Left lung (tissue), 10 donors: ENCODE measurements around the gene ATXN10. TPM values are rescaled to one million over a fixed set of nuclear protein-coding genes. Genes with fewer than 3 reads are reported as not detected.
"Not testable (repeated sequence)": the region's sequence is repeated elsewhere in the genome, so short reads cannot be mapped to it uniquely, and the experiment has no call there.

ENCODE experiments used
- ATAC-seq: fragments of 200-7000 bp; cut with Tn5 transposase; one replicate; pipeline ENCODE4 v1.9.1; 2020; ENCODE audit warnings: moderate library complexity
- DNase-seq, 4 donors: peaks; one replicate each; pipeline ENCODE4 v3.0.0-alpha.2; 2013 to 2020
- H3K27ac ChIP-seq, 2 donors: fragments of 200-600 bp; sonication (generic) in 1 of 2; one replicate each; pipeline versions ENCODE4 v1.5.0 to v1.8.0; 2020 to 2021
- H3K27me3 ChIP-seq, 2 donors: fragments of 200-600 bp; sonication (generic) in 1 of 2; one replicate each; pipeline versions ENCODE4 v1.5.0 to v1.8.0; 2020 to 2021
- H3K36me3 ChIP-seq, 2 donors: fragments of 200-600 bp; sonication (generic) in 1 of 2; one replicate each; pipeline versions ENCODE4 v1.5.0 to v1.8.0; 2020 to 2021
- H3K4me1 ChIP-seq, 2 donors: fragments of 200-600 bp; one replicate each; pipeline ENCODE4 v1.8.0; 2021
- H3K4me3 ChIP-seq, 2 donors: fragments of 200-600 bp; sonication (generic) in 1 of 2; one replicate each; pipeline versions ENCODE4 v1.5.0 to v1.8.0; 2020 to 2021; ENCODE audit warnings: mild to moderate bottlenecking in 1 of 2
- H3K9me3 ChIP-seq, 2 donors: fragments of 200-600 bp; sonication (generic) in 1 of 2; one replicate each; pipeline versions ENCODE4 v1.5.0 to v1.8.0; 2020 to 2021
- intact Hi-C, 2 donors: fragments of 100-400 bp; cut with DNase I; formaldehyde crosslinking; loops; one replicate each; pipeline versions ENCODE4 v1.11.2 to v1.14.2; 2022
- polyA plus RNA-seq, 6 donors: library from polyadenylated mRNA; unstranded; fragments of 120-200 nt; gene quantifications; one replicate each; pipeline ENCODE4 v1.2.1, GENCODE V29; 2013; ENCODE audit not compliant: insufficient read length in 6 of 6
- total RNA-seq, 2 donors: library from RNA; stranded (reverse); fragmentation: NEBNext Ultra II Directional; extraction: Animal tissue kit (Norgen Biotek cat#: 25700); gene quantifications; one replicate each; pipeline ENCODE4 v1.2.1, GENCODE V29; 2021
- TF ChIP-seq, protein P1 (sequence below), 2 donors: fragments of 200-600 bp; sonication (generic) in 1 of 2; IDR thresholded peaks; one replicate each; pipeline versions ENCODE4 v1.5.0 to v1.8.0; 2021; ENCODE audit warnings: antibody characterized with exemption in 2 of 2
- donor health status: DM: no; HTN: yes; CAD: no.
- donor health status: DM: no; HTN: no; CAD: no.

Gene ATXN10
- total and polyA plus RNA-seq, 8 donors = 117 to 281 (median 237) TPM

GRCh38 chr22:45707605-45708004, 36.0 kb downstream of the ATXN10 start:
- no peak for ATAC-seq
- intact Hi-C loops = no loop called here
- TF ChIP-seq, protein P1, sequence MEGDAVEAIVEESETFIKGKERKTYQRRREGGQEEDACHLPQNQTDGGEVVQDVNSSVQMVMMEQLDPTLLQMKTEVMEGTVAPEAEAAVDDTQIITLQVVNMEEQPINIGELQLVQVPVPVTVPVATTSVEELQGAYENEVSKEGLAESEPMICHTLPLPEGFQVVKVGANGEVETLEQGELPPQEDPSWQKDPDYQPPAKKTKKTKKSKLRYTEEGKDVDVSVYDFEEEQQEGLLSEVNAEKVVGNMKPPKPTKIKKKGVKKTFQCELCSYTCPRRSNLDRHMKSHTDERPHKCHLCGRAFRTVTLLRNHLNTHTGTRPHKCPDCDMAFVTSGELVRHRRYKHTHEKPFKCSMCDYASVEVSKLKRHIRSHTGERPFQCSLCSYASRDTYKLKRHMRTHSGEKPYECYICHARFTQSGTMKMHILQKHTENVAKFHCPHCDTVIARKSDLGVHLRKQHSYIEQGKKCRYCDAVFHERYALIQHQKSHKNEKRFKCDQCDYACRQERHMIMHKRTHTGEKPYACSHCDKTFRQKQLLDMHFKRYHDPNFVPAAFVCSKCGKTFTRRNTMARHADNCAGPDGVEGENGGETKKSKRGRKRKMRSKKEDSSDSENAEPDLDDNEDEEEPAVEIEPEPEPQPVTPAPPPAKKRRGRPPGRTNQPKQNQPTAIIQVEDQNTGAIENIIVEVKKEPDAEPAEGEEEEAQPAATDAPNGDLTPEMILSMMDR (IDR thresholded peaks at IDR 0.05) = no peak
- Histone ChIP-seq H3K4me3 (no peak overlapping the region), H3K4me1 (peaks cover 7 to 10% of the 10 kb centered on the region in 2 donors), H3K36me3 (peaks cover 0 to 31% of the 10 kb centered on the region in 2 donors), H3K27me3 (no peaks in the 10 kb centered on the region), H3K27ac (no peak overlapping the region), H3K9me3 (no peaks in the 10 kb centered on the region)
- no peak for DNase-seq

DNA sequence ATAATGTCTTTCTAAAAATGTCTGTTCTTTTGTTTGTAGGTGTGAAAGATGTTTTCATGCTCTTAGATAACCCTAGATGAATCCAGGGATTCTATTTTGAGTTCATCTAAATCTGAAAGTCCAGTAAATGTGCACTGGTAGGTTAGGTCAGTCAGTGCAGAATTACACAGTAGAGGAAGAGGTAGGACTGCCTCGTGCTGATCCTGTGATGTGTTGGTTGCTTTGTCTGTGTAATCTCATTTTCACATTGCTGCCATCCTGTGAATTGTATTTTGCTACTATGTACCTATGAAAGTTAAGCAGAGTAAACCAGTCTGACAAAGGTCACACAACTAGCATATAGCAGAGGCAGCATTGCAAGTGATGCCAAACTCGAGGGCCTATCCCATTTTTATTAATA, 36.5 kb downstream of the ATXN10 start:
- DNase-seq (no peak), ATAC-seq (no peak)
- peaks cover 7 to 10% of the 10 kb centered on the region in 2 donors for H3K4me1 ChIP-seq
- intact Hi-C loops = no loop called here
- H3K27me3 ChIP-seq = no peaks in the 10 kb centered on the region
- H3K36me3 ChIP-seq = peaks cover 0 to 30% of the 10 kb centered on the region in 2 donors
- TF ChIP-seq, protein P1 (IDR thresholded peaks at IDR 0.05) = no peak
- H3K27ac ChIP-seq = no peak overlapping the region
- no peaks in the 10 kb centered on the region for H3K9me3 ChIP-seq
- H3K4me3 ChIP-seq = no peak overlapping the region

DNA sequence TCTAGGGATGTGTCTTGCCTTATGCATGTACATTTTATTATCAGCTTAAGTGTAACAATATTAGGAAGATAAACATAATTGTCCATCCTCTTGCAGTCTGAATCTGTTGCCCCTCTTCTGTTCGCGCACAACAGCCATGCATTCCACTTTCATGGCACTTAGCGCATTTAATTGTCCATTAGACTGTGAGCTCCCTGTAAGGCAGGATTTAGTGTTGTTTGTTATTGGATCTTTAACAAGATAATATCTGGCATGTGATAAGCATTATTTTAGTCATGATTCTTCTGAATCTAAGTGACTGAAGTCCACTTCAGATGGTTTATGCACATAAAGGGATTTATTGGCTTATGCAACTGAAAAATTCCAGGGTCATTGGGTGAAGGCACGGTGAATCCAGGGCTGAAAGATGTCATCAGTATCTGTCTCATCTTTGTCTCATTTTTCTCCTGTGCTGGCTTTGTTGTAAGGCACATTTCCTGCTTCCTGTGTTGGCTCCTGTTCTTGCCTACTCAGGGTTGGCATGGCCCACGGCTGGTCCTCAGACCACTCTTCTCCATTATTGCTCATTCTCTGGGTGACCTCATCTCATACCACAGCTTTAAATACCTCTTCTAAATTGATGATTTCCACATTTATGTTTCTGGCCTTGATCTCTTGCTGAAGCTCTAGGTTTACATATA, 37.6 kb downstream of the ATXN10 start:
- ATAC-seq = peak; percentile 38

GRCh38 chr22:45709866-45710265, 38.2 kb downstream of the ATXN10 start:
- H3K27me3 ChIP-seq = no peaks in the 10 kb centered on the region
- H3K9me3 ChIP-seq = no peaks in the 10 kb centered on the region
- DNase-seq = no peak
- H3K4me1 ChIP-seq = peaks cover 7 to 14% of the 10 kb centered on the region in 2 donors
- H3K36me3 ChIP-seq = peaks cover 0 to 30% of the 10 kb centered on the region in 2 donors
- H3K27ac ChIP-seq = no peak overlapping the region
- TF ChIP-seq, protein P1 (IDR thresholded peaks at IDR 0.05) = no peak
- intact Hi-C loops = no loop called here
- H3K4me3 ChIP-seq = no peak overlapping the region
- no peak for ATAC-seq

More for the DNA sequence above, 37.6 kb downstream of the ATXN10 start:
- peaks cover 7 to 14% of the 10 kb centered on the region in 2 donors for H3K4me1 ChIP-seq
- no peak for DNase-seq
- H3K9me3 ChIP-seq = no peaks in the 10 kb centered on the region
- peaks cover 0 to 25% of the 10 kb centered on the region in 2 donors for H3K36me3 ChIP-seq
- TF ChIP-seq, protein P1 (IDR thresholded peaks at IDR 0.05) = no peak
- intact Hi-C loops = no loop called here
- H3K27ac ChIP-seq = no peak overlapping the region
- no peak overlapping the region for H3K4me3 ChIP-seq
- no peaks in the 10 kb centered on the region for H3K27me3 ChIP-seq

GRCh38 chr22:45710469-45710868, 38.8 kb downstream of the ATXN10 start:
- Histone ChIP-seq H3K4me3 (no peak overlapping the region), H3K27ac (no peak overlapping the region), H3K36me3 (peaks cover 0 to 34% of the 10 kb centered on the region in 2 donors), H3K27me3 (no peaks in the 10 kb centered on the region), H3K9me3 (no peaks in the 10 kb centered on the region), H3K4me1 (peaks cover 7 to 14% of the 10 kb centered on the region in 2 donors)
- TF ChIP-seq, protein P1 (IDR thresholded peaks at IDR 0.05) = no peak
- ATAC-seq (no peak), DNase-seq (no peak)
- intact Hi-C loops = no loop called here

GRCh38 chr22:45714390-45714789, 42.8 kb downstream of the ATXN10 start:
- DNase-seq, intact Hi-C loops: not testable (repeated sequence)

More at GRCh38 chr22:45714390-45714789, 42.8 kb downstream of the ATXN10 start:
- not testable (repeated sequence) for H3K27me3 ChIP-seq, ATAC-seq, H3K4me3 ChIP-seq, H3K9me3 ChIP-seq, H3K27ac ChIP-seq, H3K4me1 ChIP-seq
- H3K36me3 ChIP-seq = peaks cover 0 to 36% of the 10 kb centered on the region in 2 donors
